Thyroid gland (tissue), 4 donors: ENCODE measurements around the gene CT47A1. TPM values are rescaled to one million over a fixed set of nuclear protein-coding genes. Genes with fewer than 3 reads are reported as not detected.

Experiments
- DNase-seq, 2 donors: peaks; one replicate each; pipeline ENCODE4 v3.0.0-alpha.2; 2019
- H3K27ac ChIP-seq, 3 donors: fragments of 200-600 bp; sonication (generic); 1 replicate in 2 of 3; 2 replicates in 1 of 3; pipeline ENCODE4 v1.5.1; 2016 to 2019; ENCODE audit warnings: mild to moderate bottlenecking in 1 of 3, moderate library complexity in 1 of 3
- H3K27me3 ChIP-seq: fragments of 200-600 bp; sonication (generic); one replicate; pipeline ENCODE4 v1.5.1; 2019
- H3K36me3 ChIP-seq, 2 donors: fragments of 200-600 bp; sonication (generic); one replicate each; pipeline ENCODE4 v1.5.1; 2016 to 2019
- H3K4me1 ChIP-seq, 2 donors: fragments of 200-600 bp; sonication (generic); one replicate each; pipeline ENCODE4 v1.5.1; 2017 to 2019
- H3K4me3 ChIP-seq, 3 donors: fragments of 200-600 bp; sonication (generic); replicated peaks in 1 of 3; 1 replicate in 2 of 3; 2 replicates in 1 of 3; pipeline ENCODE4 v1.5.1; 2016; ENCODE audit warnings: mild to moderate bottlenecking in 1 of 3
- H3K9me3 ChIP-seq: fragments of 200-600 bp; sonication (generic); one replicate; pipeline ENCODE4 v1.5.1; 2017
- CTCF ChIP-seq, 6 experiments: fragments of 200-600 bp in 3 of 6; fragments of 450-650 bp in 3 of 6; sonication (generic) in 3 of 6; IDR thresholded peaks; one replicate each; pipeline ENCODE4 v1.5.1; 2016 to 2019; ENCODE audit warnings: antibody characterized with exemption in 6 of 6, mild to moderate bottlenecking in 2 of 6, inconsistent platforms in 1 of 6, moderate library complexity in 1 of 6
- POLR2A ChIP-seq, 2 donors: fragments of 450-650 bp; IDR thresholded peaks; one replicate each; pipeline ENCODE4 v1.6.1; 2017; ENCODE audit warnings: antibody characterized with exemption in 2 of 2, mild to moderate bottlenecking in 2 of 2, moderate library complexity in 1 of 2
- WGBS, 2 donors: methylation state at CpG; one replicate each; pipeline ENCODE4 v1.1.5; 2017; 5-methylcytosine and 5-hydroxymethylcytosine counted together
- intact Hi-C: fragments of 100-400 bp; cut with DNase I; formaldehyde crosslinking; loops from one replicate; pipeline ENCODE4 v1.15.1; 2023
- total RNA-seq, 4 donors: library from RNA; depleted of rRNA; stranded (reverse); fragments of >200 nt; gene quantifications; one replicate each; pipeline ENCODE4 v1.2.3, GENCODE V29; 2016

CT47A1 gene
- total RNA-seq, 4 donors from 2014 or later, result not detected

- no peak overlapping the region for H3K27ac ChIP-seq
- TF ChIP-seq CTCF (IDR thresholded peaks at IDR 0.05) (no peak), POLR2A (IDR thresholded peaks at IDR 0.05) (no peak)
- H3K4me1 ChIP-seq, result no peaks in the 10 kb centered on the region
- no peak for DNase-seq
- 70 to 87% methylated on average over 6 to 7 of the region's 7 CpGs for WGBS, 2 donors
- intact Hi-C loops, result no loop called here
- H3K9me3 ChIP-seq, result no peaks in the 10 kb centered on the region
- no peak overlapping the region for H3K4me3 ChIP-seq
- H3K27me3 ChIP-seq, result no peaks in the 10 kb centered on the region
- H3K36me3 ChIP-seq, result no peaks in the 10 kb centered on the region
Observed at GRCh38 chrX:121011254-121011653, 25.7 kb upstream of the CT47A1 start.

GRCh38 chrX:121010218-121010617 is 24.7 kb upstream of the CT47A1 start:
- TF ChIP-seq CTCF (IDR thresholded peaks at IDR 0.05) (no peak), POLR2A (IDR thresholded peaks at IDR 0.05) (no peak)
- 72 to 75% methylated on average over 4 of the region's 4 CpGs for WGBS, 2 donors
- no peak for DNase-seq
- intact Hi-C loops, result no loop called here
- Histone ChIP-seq H3K27me3 (no peaks in the 10 kb centered on the region), H3K4me1 (no peaks in the 10 kb centered on the region), H3K36me3 (no peaks in the 10 kb centered on the region), H3K4me3 (no peak overlapping the region), H3K27ac (no peak overlapping the region), H3K9me3 (no peaks in the 10 kb centered on the region)

- no peaks in the 10 kb centered on the region for H3K4me1 ChIP-seq
- intact Hi-C loops, result no loop called here
- no peak for TF ChIP-seq CTCF (IDR thresholded peaks at IDR 0.05)
- no peak overlapping the region for H3K4me3 ChIP-seq
- no peaks in the 10 kb centered on the region for H3K9me3 ChIP-seq
- H3K27me3 ChIP-seq, result no peaks in the 10 kb centered on the region
- no peaks in the 10 kb centered on the region for H3K36me3 ChIP-seq
- no peak overlapping the region for H3K27ac ChIP-seq
- DNase-seq, result no peak
- WGBS, 2 donors, result 82 to 89% methylated on average over 3 of the region's 3 CpGs
Observed at GRCh38 chrX:121009764-121010163, 24.2 kb upstream of the CT47A1 start.

- Histone ChIP-seq H3K4me1 (no peaks in the 10 kb centered on the region), H3K4me3 (no peak overlapping the region), H3K9me3 (no peaks in the 10 kb centered on the region), H3K36me3 (no peaks in the 10 kb centered on the region), H3K27me3 (no peaks in the 10 kb centered on the region), H3K27ac (no peak overlapping the region)
- no peak for DNase-seq
- no peak for TF ChIP-seq CTCF (IDR thresholded peaks at IDR 0.05)
- TF ChIP-seq POLR2A (IDR thresholded peaks at IDR 0.05), result no peak
- intact Hi-C loops, result no loop called here
- 73 to 75% methylated on average over 1 of the region's 1 CpG for WGBS, 2 donors
Observed at GRCh38 chrX:121008920-121009319, 23.4 kb upstream of the CT47A1 start.

GRCh38 chrX:121000589-121000988 is 15.0 kb upstream of the CT47A1 start:
- no peak for TF ChIP-seq POLR2A (IDR thresholded peaks at IDR 0.05)
- TF ChIP-seq CTCF (IDR thresholded peaks at IDR 0.05), result no peak
- intact Hi-C loops, result no loop called here
- Histone ChIP-seq H3K27me3 (no peaks in the 10 kb centered on the region), H3K4me1 (no peaks in the 10 kb centered on the region), H3K4me3 (no peak overlapping the region), H3K36me3 (no peaks in the 10 kb centered on the region), H3K27ac (no peak overlapping the region), H3K9me3 (no peaks in the 10 kb centered on the region)
- no peak for DNase-seq
- WGBS, 2 donors, result 73 to 82% methylated on average over 4 of the region's 4 CpGs
